ENCODE measurements around the gene FGF2.

DNA sequence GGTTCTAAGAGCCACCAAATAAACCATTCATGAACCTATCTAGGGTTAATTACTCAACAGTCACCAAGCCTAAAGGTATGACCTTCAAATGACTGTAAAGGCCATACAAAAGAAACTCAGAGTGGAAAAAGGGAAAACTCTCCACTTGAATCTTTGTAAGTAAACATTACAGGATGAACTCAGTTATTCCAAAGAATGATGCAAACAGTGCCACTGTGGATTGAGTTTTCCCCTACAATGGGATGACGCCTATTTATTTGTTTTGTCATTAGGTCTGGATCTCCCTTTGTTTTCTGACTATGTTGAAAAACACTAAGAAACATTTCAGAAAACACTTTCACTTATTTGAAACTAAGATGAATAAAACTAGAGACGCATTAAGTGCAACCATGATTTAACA is 83.1 kb downstream of the FGF2 start:
- TF ChIP-seq, protein P1, sequence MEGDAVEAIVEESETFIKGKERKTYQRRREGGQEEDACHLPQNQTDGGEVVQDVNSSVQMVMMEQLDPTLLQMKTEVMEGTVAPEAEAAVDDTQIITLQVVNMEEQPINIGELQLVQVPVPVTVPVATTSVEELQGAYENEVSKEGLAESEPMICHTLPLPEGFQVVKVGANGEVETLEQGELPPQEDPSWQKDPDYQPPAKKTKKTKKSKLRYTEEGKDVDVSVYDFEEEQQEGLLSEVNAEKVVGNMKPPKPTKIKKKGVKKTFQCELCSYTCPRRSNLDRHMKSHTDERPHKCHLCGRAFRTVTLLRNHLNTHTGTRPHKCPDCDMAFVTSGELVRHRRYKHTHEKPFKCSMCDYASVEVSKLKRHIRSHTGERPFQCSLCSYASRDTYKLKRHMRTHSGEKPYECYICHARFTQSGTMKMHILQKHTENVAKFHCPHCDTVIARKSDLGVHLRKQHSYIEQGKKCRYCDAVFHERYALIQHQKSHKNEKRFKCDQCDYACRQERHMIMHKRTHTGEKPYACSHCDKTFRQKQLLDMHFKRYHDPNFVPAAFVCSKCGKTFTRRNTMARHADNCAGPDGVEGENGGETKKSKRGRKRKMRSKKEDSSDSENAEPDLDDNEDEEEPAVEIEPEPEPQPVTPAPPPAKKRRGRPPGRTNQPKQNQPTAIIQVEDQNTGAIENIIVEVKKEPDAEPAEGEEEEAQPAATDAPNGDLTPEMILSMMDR (conservative IDR thresholded peaks at IDR 0.05; ENCODE audit: low read depth, low read length): no peak
- no peak for TF ChIP-seq EZH2 (IDR thresholded peaks at IDR 0.05; ENCODE audit: low read length, unreplicated experiment)
- no peak for TF ChIP-seq EZH2phosphoT487 (IDR thresholded peaks at IDR 0.05; ENCODE audit: borderline replicate concordance, low read length)
